HCT116 (cell line): ENCODE results near the gene RAPGEFL1.

Experiments
- CBX3 ChIP-seq: IDR thresholded peaks from 2 replicates; pipeline ENCODE4 v1.6.1; 2012; ENCODE audit warnings: low read depth
- EGR1 ChIP-seq: IDR thresholded peaks from 2 replicates; pipeline ENCODE4 v1.6.1; 2012; ENCODE audit warnings: low read depth
- EZH2 ChIP-seq: fragments of 200-600 bp; sonication (generic); IDR thresholded peaks from 2 replicates; pipeline ENCODE4 v1.6.1; 2017; ENCODE audit warnings: antibody characterized with exemption, mixed run types
- EZH2phosphoT487 ChIP-seq: fragments of 200-600 bp; IDR thresholded peaks from 2 replicates; pipeline ENCODE4 v1.6.1; 2018; ENCODE audit warnings: antibody characterized with exemption, borderline replicate concordance
- JUND ChIP-seq: IDR thresholded peaks from 2 replicates; pipeline ENCODE4 v1.6.1; 2012
- MAX ChIP-seq: IDR thresholded peaks from 2 replicates; pipeline ENCODE4 v1.6.1; 2012
- POLR2A ChIP-seq: IDR thresholded peaks from 2 replicates; pipeline ENCODE4 v1.7.0; 2011; ENCODE audit warnings: borderline replicate concordance; ENCODE audit not compliant: insufficient read depth, insufficient read length; ENCODE audit errors: extremely low read depth
- POLR2AphosphoS5 ChIP-seq: IDR thresholded peaks from 2 replicates; pipeline ENCODE4 v1.6.1; 2011; ENCODE audit warnings: mild to moderate bottlenecking, low read depth, low read length, moderate library complexity
- REST ChIP-seq: IDR thresholded peaks from 2 replicates; pipeline ENCODE4 v1.6.1; 2012; ENCODE audit warnings: low read depth
- SIN3A ChIP-seq: IDR thresholded peaks from 2 replicates; pipeline ENCODE4 v1.6.1; 2012; ENCODE audit warnings: low read depth
- SP1 ChIP-seq: IDR thresholded peaks from 2 replicates; pipeline ENCODE4 v1.6.1; 2012; ENCODE audit warnings: low read depth
- YY1 ChIP-seq: IDR thresholded peaks from 2 replicates; pipeline ENCODE4 v1.6.1; 2011; ENCODE audit warnings: low read length, low read depth, moderate library complexity, mild to moderate bottlenecking; ENCODE audit not compliant: insufficient replicate concordance; ENCODE audit errors: extremely low read depth
- TF ChIP-seq, protein P1 (sequence below): IDR thresholded peaks from 2 replicates; pipeline ENCODE4 v1.6.1; 2012
- TF ChIP-seq, protein P2 (sequence below), 3 experiments: fragments of 200-600 bp in 1 of 3; sonication (generic) in 1 of 3; IDR thresholded peaks in 2 of 3; conservative IDR thresholded peaks in 1 of 3; 2 replicates each; pipeline ENCODE4 v1.5.1; 2012 to 2017; ENCODE audit warnings: low read depth in 2 of 3, low read length in 2 of 3, antibody characterized with exemption in 1 of 3, borderline replicate concordance in 1 of 3, control low read depth in 1 of 3, mild to moderate bottlenecking in 1 of 3, mixed read lengths in 1 of 3, mixed run types in 1 of 3, moderate library complexity in 1 of 3; ENCODE audit not compliant: insufficient read depth in 1 of 3

GRCh38 chr17:40179923-40180659 is 2.8 kb downstream of the RAPGEFL1 start:
- TF ChIP-seq, protein P1, sequence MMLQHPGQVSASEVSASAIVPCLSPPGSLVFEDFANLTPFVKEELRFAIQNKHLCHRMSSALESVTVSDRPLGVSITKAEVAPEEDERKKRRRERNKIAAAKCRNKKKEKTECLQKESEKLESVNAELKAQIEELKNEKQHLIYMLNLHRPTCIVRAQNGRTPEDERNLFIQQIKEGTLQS, result no peak
- TF ChIP-seq, protein P2, sequence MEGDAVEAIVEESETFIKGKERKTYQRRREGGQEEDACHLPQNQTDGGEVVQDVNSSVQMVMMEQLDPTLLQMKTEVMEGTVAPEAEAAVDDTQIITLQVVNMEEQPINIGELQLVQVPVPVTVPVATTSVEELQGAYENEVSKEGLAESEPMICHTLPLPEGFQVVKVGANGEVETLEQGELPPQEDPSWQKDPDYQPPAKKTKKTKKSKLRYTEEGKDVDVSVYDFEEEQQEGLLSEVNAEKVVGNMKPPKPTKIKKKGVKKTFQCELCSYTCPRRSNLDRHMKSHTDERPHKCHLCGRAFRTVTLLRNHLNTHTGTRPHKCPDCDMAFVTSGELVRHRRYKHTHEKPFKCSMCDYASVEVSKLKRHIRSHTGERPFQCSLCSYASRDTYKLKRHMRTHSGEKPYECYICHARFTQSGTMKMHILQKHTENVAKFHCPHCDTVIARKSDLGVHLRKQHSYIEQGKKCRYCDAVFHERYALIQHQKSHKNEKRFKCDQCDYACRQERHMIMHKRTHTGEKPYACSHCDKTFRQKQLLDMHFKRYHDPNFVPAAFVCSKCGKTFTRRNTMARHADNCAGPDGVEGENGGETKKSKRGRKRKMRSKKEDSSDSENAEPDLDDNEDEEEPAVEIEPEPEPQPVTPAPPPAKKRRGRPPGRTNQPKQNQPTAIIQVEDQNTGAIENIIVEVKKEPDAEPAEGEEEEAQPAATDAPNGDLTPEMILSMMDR (IDR thresholded peaks at IDR 0.05 in 2 of 3, conservative IDR thresholded peaks at IDR 0.05 in 1 of 3; ENCODE audit: borderline replicate concordance in 1 of 3, insufficient read depth in 1 of 3, low read depth in 2 of 3, low read length in 2 of 3), result no peak
- TF ChIP-seq POLR2A (no peak), SP1 (no peak), EZH2 (no peak), MAX (no peak), CBX3 (no peak), SIN3A (no peak), POLR2AphosphoS5 (no peak), EZH2phosphoT487 (no peak), EGR1 (peak; percentile 23; the same call in 1 of the 2 replicates), YY1 (no peak), JUND (peak; percentile 37; the same call in 1 of the 2 replicates), REST (no peak)
